ENCODE measurements around the gene MINAR2.

GRCh38 chr5:129804705-129805104 lies 56.8 kb downstream of the MINAR2 start:
- TF ChIP-seq CTCF (conservative IDR thresholded peaks at IDR 0.05) (no peak), EZH2 (IDR thresholded peaks at IDR 0.05; ENCODE audit: low read depth) (no peak)

Measured in PC-9 (cell line).